ENCODE data around the gene HLA-DOA.

- TF ChIP-seq CTCF (conservative IDR thresholded peaks at IDR 0.05; ENCODE audit: low read depth, low read length) (no peak), EZH2 (IDR thresholded peaks at IDR 0.05; ENCODE audit: low read length, unreplicated experiment) (no peak)
These were observed 48.1 kb upstream of the HLA-DOA start for GRCh38 chr6:33057222-33058150.

Data from PC-3 (cell line).